Cerebellar cortex (tissue), 1 donor: ENCODE data around the gene HSPA6.
"Not testable (repeated sequence)": the region's sequence is repeated elsewhere in the genome, so short reads cannot be mapped to it uniquely, and the experiment has no call there.

Experiments
- DNase-seq: peaks from one replicate; pipeline ENCODE4 v3.0.0-alpha.2; 2015; ENCODE audit warnings: low spot score

The HSPA6 gene

DNA sequence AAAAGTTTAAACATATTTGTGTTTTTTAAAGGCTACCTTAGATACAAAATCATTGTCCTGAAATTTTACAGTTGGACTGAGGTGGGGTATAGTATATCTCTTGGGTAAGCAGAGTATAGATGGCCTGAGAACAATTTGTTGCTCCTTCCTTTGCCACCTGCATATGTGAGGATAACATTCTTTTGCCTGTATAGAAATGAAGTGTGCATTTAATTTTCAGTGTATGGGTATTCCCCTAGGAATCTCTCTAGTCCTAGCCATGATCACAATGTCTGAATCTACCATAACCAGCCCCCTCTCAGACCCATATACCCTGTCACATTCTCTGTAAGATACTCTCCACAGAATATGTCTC lies 21.0 kb upstream of the HSPA6 start:
- DNase-seq, result no peak

DNA sequence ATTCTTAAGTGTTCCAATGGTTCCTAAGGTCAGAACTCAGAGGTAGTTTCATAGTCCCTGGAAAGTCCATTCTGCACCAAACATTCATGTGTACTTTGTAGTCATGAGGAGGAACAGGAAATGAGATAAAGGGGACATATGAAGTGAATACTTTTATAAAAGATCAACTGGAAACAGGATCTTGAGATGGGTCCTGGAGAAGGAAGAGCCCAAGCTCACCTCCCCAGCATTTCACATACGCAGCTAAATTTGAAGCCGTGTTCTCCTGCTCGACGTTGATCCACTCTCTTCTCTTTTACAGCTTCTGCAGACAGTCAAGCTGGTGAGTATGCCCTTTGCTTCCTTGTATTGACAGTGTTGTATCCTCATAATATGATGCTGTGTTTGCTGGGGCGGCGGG lies 18.7 kb upstream of the HSPA6 start:
- DNase-seq, result no peak

DNA sequence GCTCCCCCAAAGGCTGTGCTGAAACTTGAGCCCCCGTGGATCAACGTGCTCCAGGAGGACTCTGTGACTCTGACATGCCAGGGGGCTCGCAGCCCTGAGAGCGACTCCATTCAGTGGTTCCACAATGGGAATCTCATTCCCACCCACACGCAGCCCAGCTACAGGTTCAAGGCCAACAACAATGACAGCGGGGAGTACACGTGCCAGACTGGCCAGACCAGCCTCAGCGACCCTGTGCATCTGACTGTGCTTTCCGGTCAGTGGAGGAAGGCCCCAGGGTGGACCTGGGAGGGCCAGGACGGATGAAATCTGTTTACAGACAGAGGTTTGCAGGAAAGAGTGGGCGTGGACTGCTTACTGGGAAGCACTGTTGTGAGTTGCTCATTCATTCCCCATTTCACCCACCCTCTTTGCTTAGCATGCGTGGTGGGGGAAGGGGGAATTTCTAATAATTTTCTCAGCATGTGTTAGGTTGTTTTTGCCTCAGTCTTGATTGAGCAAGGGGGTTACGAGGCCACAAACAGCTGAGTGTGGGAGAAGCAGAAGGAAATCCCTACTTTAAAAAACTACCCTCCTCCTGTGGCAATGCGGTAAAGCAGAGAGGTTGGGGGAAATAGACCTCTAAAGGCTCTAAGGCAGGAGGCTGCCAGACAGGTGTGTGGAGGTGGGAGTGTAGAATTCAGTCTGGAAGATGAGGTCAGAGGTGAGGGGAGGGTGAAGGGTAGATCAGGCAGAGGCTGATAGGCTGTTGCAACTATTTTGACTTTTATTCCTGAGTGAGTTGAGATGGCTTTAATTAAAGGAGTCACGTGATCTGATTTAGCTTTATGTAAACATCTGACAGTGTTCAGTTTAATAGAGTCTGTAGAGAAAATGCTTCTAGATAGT lies 17.8 kb upstream of the HSPA6 start:
- DNase-seq, result no peak

DNA sequence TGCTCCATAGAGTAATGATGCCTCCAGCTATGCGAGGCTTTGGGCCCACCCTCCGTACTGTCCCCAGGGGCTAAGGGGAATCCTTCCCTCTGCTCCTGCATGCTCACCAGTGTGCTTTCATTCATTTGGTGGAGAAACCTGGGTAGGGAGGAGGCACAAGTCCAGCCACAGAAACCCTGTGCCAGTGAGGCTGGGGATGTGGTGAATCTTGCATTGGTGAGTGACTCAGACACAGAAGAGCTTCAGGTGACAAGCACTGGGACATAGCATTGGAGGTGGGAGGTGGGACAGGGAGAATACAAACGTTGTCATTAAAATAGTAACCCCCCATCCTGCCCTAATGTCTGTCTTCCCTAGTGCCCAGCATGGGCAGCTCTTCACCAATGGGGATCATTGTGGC lies 13.9 kb upstream of the HSPA6 start:
- no peak for DNase-seq

DNA sequence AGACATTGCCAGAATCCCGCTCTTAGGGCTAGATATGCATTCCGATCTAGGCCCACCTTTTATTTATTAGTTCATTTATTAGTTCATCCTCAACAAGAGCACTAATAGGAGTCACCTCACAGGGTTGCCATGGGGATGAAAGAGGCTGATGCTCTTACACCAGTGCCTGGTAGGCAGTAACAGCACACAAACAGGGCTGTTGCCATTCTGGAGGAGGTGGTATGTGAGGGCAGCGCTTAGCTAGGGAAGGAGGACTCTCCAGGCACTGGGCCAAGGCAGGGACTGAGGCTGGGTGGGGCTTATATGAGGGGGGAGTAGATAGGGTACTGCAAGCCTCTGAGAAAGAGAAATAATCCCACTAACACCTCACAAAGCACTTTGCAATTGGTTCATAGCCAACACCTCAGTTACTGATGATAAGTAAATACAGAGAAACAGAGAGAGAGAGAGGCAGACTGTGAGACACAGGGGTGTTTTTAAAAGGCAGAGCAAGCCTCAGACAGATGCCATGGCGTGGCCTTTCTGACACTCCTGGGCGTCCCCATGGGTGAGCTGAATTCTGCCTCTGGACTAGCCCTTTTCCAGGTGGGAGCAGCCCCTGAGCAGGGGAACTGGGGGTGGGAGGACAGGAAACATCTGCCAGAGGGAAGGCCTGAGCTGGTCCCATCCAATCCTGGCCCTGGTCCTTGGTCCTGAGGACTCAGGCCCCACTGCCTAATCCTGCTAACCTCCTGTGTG lies 13.2 kb upstream of the HSPA6 start:
- no peak for DNase-seq

DNA sequence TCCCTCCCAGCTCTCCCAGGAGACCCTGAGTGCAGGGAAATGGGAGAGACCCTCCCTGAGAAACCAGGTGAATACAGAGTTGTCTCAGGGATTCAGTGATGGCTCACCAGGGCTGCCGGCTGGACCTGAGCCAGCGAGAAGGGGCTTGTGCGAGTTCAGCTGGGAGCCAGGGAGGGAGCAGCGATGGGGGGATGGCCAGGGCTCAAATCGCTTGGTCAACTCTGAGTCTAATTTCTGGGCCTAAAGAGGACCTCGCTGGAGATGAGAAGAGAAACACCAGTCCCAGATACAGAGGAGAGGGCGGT lies 12.6 kb upstream of the HSPA6 start:
- no peak for DNase-seq

DNA sequence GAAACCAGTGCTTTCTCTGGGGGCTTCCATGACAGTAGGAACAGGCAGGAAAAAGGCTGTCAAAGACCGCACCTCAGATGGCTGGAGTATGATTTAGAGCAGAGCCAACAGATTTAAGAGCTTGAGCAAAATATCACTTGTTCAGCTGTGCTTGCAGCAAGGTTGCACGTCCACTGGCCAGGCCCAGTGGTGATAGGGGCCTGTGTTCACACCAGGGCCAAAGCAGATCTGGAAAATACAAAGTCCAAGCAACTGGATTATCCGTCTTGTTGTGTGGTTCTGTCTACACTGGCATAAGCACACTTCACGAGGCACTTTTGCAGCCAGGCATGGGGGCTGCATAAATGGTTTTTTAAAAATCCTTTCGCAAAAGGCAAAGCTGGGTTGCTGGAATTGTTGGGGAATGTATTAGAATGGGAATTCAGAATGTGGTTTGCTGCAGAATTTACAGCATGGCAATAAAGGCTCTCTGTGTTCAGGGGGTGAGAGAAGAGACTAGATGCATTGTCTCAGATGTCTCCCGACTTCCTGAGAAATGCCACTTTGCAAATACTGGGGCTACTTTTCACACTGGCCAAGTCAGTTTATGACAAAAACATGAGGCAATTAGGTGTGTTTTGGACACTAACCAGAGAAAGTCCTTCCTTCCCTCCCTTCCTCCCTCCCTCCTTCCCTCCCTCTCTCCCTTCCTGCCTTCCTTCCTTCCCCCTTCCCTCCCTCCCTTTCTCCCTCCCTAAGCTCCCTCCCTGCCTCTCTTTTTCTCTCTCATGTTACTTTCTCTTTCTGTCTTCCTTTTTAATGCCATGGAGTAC lies 11.5 kb upstream of the HSPA6 start:
- DNase-seq, result not testable (repeated sequence)

DNA sequence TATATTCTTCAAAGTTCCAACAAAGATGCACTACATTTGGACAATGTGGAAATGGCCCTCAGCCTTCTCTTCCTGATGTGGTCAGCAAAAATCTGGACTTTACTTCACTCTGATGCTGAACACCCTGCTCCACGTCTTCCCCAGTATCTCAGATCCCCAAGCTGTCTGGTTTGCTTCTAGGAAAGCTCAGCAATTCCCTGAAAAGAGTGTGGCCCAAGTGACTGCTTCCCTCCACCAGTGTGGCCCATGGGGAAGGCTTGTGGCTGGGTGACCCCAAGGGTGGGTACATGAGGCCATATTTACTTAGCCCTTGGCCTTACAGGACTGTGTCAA lies 10.9 kb upstream of the HSPA6 start:
- DNase-seq, result not testable (repeated sequence)

DNA sequence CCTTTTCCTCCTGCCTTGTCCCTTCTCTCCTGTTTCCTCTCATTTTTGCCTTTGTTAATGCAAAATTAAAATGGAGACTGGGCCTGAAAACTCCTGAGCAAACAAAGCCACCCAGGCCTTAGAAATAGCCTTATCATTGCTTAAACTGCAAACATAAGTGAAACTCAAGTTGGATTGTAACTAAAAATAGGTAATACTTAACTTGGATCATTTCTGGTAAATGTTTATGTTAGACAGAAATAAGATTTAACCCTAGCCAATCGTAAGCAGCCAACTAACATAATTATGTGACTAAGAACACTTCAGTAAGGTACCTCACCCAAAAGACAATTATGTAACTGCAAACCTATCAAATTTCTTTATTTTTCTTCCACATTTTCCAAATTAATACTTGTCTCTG lies 10.4 kb upstream of the HSPA6 start:
- DNase-seq, result not testable (repeated sequence)

DNA sequence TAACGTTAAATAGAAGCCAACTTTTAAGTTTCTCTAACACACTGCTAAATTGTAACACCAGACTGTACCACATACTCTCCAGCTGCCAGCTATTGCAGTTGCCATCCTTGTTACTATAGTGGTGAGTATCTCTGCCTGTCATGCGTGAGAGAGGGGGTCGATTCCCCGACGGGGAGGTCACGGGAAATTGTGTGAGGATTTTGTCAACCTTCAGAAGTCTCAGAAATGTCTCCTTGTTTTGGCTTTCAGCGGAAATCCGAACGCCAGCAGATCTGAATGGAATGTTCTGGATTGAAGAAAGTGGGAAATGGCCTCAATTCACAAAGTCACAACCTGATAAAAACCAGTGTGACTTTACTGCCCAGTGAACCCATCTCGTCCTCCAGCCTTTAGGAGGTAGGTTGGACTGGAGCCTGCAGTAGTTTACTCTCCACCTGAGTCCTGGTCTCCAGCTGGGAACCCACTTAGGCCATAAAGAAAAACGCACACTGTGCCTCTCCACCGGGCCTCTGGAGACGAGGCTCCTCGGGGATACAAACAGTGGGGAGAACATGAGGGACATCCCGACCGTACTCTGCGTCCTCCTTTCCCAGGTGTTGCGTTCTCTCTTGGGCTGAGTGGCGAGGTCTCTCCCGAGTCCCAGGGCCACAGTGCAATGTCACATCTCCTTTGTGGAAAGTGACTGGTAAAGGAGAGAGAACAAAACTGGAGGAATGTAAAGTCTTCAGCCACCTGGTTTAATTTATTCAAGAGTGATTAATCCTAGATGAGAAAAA lies 1.1 kb upstream of the HSPA6 start:
- DNase-seq, result not testable (repeated sequence)

DNA sequence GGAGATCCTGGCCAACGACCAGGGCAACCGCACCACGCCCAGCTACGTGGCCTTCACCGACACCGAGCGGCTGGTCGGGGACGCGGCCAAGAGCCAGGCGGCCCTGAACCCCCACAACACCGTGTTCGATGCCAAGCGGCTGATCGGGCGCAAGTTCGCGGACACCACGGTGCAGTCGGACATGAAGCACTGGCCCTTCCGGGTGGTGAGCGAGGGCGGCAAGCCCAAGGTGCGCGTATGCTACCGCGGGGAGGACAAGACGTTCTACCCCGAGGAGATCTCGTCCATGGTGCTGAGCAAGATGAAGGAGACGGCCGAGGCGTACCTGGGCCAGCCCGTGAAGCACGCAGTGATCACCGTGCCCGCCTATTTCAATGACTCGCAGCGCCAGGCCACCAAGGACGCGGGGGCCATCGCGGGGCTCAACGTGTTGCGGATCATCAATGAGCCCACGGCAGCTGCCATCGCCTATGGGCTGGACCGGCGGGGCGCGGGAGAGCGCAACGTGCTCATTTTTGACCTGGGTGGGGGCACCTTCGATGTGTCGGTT lies 477 bp downstream of the HSPA6 start:
- not testable (repeated sequence) for DNase-seq

DNA sequence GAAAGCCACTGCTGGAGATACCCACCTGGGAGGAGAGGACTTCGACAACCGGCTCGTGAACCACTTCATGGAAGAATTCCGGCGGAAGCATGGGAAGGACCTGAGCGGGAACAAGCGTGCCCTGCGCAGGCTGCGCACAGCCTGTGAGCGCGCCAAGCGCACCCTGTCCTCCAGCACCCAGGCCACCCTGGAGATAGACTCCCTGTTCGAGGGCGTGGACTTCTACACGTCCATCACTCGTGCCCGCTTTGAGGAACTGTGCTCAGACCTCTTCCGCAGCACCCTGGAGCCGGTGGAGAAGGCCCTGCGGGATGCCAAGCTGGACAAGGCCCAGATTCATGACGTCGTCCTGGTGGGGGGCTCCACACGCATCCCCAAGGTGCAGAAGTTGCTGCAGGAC lies 981 bp downstream of the HSPA6 start:
- not testable (repeated sequence) for DNase-seq

DNA sequence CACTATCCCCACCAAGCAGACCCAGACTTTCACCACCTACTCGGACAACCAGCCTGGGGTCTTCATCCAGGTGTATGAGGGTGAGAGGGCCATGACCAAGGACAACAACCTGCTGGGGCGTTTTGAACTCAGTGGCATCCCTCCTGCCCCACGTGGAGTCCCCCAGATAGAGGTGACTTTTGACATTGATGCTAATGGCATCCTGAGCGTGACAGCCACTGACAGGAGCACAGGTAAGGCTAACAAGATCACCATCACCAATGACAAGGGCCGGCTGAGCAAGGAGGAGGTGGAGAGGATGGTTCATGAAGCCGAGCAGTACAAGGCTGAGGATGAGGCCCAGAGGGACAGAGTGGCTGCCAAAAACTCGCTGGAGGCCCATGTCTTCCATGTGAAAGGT lies 1.6 kb downstream of the HSPA6 start:
- not testable (repeated sequence) for DNase-seq

DNA sequence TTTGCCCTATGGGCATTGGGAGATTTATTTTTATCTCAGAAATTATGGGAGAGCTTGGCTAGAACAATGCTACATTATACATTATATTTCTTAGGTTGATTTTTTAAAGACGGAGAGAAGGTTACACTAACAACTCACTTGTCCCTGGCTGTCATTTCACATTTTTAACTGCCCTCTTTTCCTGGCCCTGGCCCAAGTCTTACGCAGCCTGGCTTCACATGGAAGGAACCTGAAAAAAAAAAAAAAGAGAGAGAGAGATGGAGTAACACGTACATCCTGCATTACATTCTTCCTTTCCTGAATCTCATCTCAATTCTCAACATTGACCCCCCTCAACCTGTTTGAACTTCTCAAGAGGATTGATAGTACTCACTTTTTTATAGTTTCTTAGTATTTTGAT lies 4.2 kb downstream of the HSPA6 start:
- DNase-seq, result not testable (repeated sequence)

DNA sequence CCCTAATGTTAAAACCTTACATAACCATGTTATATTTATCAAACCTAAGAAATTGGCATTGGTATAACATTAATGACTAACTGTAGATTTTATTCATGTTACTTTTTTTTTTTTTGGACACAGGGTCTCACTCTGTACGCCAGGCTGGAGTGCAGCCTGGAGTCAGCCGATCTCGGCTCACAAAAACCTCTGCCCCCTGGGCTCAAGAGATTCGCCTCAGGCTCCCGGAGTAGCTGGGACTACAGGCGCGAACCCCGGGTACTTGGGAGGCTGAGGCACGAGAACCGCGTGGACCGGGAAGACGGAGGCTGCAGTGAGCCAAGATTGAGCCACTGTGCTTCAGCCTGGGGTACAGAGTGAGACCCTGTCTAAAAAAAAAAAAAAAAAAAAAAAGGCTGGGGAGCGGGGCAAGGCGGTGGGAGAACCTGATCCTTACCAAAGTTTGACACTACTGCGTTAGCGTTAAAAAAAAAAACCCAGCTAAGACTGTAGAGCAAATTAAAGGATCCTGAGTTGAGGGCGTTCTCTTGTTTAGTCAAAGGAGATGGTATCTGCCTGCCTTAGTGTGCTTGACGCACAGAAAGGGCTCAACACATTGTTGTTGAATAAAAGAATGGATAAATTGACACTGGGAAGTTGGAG lies 5.2 kb downstream of the HSPA6 start:
- DNase-seq, result not testable (repeated sequence)

DNA sequence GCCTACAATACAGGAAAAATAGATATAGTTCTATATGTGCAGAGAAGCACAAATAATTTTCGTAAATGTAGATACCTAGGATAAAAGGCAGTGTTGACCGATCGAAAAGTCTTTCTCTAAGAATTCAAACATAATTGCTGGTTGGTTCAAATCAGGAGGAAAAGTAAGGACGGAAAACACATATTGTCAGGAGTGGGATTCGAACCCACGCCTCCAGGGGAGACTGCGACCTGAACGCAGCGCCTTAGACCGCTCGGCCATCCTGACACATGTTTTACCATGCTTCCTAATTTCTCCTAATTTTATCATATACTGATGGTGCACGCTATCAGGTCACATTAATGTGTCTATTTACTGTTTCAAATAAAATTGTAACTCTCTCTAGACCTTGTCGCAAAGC lies 5.8 kb downstream of the HSPA6 start:
- peak; percentile 81 for DNase-seq

DNA sequence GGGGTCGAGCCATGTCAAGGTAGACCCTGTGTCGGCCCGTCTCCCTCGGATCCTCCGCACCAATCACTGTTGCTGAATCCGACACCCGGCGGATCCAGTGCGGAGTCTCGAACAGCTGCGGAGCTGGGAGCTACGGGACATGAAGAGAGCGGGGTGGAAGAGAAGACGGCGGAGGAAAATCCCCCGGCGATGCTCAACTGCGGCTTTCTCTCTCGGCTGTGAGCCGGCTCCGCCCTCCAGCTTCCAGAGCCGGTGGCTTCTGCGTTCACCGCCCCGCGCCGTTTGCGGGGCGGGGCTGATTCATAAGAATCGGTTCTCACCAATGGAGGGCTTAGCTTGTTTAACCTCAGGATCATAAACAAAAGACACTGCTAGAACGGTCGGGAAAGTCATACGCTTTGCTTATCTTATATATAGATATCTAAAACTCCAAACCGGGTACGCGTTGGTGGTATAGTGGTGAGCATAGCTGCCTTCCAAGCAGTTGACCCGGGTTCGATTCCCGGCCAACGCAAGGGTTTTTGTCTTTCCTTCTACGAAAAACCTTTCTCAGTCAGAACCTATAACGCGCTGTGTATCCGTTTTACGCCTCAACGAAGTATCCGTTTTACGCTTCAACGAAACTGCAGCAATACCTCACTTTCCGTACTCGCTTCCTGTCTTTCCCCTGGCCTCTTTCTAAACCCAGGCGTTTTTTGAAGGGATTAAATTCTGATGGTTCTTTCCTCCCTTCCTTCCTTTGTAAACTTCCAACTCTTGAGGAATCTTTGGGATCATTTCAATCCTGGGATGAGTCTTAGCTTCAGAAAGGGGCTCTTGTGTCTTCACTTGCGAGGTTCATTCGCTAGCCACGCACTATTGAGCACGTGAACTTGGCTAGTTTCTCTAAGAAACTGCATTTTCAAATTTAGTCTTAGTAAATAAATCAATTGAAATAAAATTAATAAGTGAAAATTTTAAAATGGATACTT lies 6.6 kb downstream of the HSPA6 start:
- DNase-seq, result peak; percentile 93

DNA sequence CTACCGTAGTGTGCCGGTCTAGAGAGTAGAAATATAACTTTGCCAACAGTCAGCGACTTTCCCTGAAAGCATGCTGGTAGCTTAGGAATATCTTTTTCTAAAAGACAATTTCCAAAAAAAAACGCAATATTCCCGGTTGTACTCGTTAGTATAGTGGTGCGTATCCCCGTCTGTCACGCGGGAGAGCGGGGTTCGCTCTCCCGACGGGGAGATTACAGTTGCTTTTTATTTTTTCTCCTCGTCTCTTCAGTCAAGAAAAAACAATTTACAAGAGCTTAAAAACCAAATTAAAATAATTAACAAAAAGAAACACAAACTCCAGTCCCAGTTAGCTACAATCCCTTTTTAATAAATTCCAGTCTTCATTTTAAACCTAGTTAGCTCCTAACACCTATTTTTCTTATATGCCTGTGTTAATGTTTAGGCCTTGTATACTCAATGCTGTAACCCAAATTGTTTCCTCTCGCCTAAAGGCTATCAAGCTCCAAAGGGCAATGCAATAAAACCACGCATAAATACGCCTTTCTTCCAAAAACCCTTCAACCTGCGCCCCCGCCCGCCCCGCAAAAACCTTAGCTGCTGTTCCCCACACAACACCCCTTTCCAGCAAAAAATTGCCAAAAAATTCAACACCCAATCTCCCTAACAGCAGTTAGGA lies 7.8 kb downstream of the HSPA6 start:
- DNase-seq, result peak; percentile 37
